CD4-positive, alpha-beta T cell (primary cell): ENCODE data around the gene OLA1. TPM values are rescaled to one million over a fixed set of nuclear protein-coding genes. Genes with fewer than 3 reads are reported as not detected.

ENCODE experiments used
- ATAC-seq: fragments of 200-7000 bp; cut with Tn5 transposase; one replicate; pipeline ENCODE4 v1.10.0; 2022; ENCODE audit warnings: mild to moderate bottlenecking; ENCODE audit not compliant: poor library complexity
- CTCF ChIA-PET: fragments of 350-600 bp; sonication (Branson Sonifier 250); formaldehyde crosslinking; loops from one replicate; lab custom pipeline; 2021; ENCODE audit warnings: antibody characterized with exemption, inconsistent platforms; lab: Charles Lee
- POLR2A ChIA-PET: fragments of 350-600 bp; sonication (Branson Sonifier 250); formaldehyde crosslinking; loops from one replicate; lab custom pipeline; 2021; ENCODE audit warnings: antibody characterized with exemption, inconsistent platforms; lab: Charles Lee
- DNase-seq, 14 experiments: peaks; one replicate each; pipeline ENCODE4 v3.0.0-alpha.2; 2013 to 2020; ENCODE audit warnings: mixed read lengths in 2 of 14
- H3K27ac ChIP-seq, 2 donors: one replicate each; pipeline versions ENCODE4 v1.5.1 to v1.7.0; 2013; ENCODE audit warnings: low read length in 2 of 2, low read depth in 1 of 2, mild to moderate bottlenecking in 1 of 2
- H3K27me3 ChIP-seq, 2 experiments: 1 replicate in 1 of 2; 2 replicates in 1 of 2; pipeline versions ENCODE4 v1.6.1 to v1.7.0; 2013; ENCODE audit warnings: low read length in 2 of 2, control low read depth in 1 of 2, mild to moderate bottlenecking in 1 of 2, moderate library complexity in 1 of 2; ENCODE audit not compliant: insufficient read depth in 2 of 2, control insufficient read depth in 1 of 2
- H3K36me3 ChIP-seq: one replicate; pipeline ENCODE4 v1.6.1; 2013; ENCODE audit warnings: low read length, control low read depth; ENCODE audit not compliant: insufficient read depth
- H3K4me1 ChIP-seq: one replicate; pipeline ENCODE4 v1.6.1; 2013; ENCODE audit warnings: low read length, control low read depth; ENCODE audit not compliant: insufficient read depth
- H3K4me3 ChIP-seq: one replicate; pipeline ENCODE4 v1.5.1; 2013; ENCODE audit warnings: mild to moderate bottlenecking, low read length, moderate library complexity
- H3K9me3 ChIP-seq, 2 experiments: 1 replicate in 1 of 2; 2 replicates in 1 of 2; pipeline versions ENCODE4 v1.6.1 to v1.7.0; 2013; ENCODE audit warnings: low read length in 2 of 2, mild to moderate bottlenecking in 2 of 2, control low read depth in 1 of 2, moderate library complexity in 1 of 2; ENCODE audit not compliant: control insufficient read depth in 1 of 2, insufficient read depth in 1 of 2
- H3K27ac Mint-ChIP-seq: one replicate; pipeline ENCODE4 v1.8.0; 2020; ENCODE audit warnings: mixed read lengths
- H3K27me3 Mint-ChIP-seq: one replicate; pipeline ENCODE4 v1.8.0; 2021; ENCODE audit warnings: mixed read lengths
- H3K36me3 Mint-ChIP-seq: one replicate; pipeline ENCODE4 v1.8.0; 2021; ENCODE audit warnings: low read depth, mixed read lengths
- H3K4me1 Mint-ChIP-seq: one replicate; pipeline ENCODE4 v1.8.0; 2021; ENCODE audit warnings: low read depth, mixed read lengths
- H3K4me3 Mint-ChIP-seq: one replicate; pipeline ENCODE4 v1.8.0; 2020; ENCODE audit warnings: mild to moderate bottlenecking, mixed read lengths
- H3K9me3 Mint-ChIP-seq: one replicate; pipeline ENCODE4 v1.8.0; 2020; ENCODE audit warnings: mixed read lengths
- intact Hi-C, 2 experiments: fragments of 100-400 bp; cut with DNase I in 1 of 2; cut with micrococcal nuclease in 1 of 2; formaldehyde crosslinking; loops; one replicate each; pipeline versions ENCODE4 v1.15.1 to v1.9.0; 2023 to 2025; cut with DNase I, micrococcal nuclease
- total RNA-seq, 174 experiments: library from RNA in 2 of 174; stranded (reverse) in 2 of 174; gene quantifications; one replicate each; pipeline ENCODE4 v1.2.3 and lab custom pipeline; 2021 to 2026
- TF ChIP-seq, protein P1 (sequence below): fragments of 200-600 bp; IDR thresholded peaks from one replicate; pipeline ENCODE4 v1.8.0; 2022; ENCODE audit warnings: antibody characterized with exemption, mild to moderate bottlenecking

The OLA1 gene
- total RNA-seq, 2 experiments from 2014 or later: 38.1 to 40.5 TPM

DNA sequence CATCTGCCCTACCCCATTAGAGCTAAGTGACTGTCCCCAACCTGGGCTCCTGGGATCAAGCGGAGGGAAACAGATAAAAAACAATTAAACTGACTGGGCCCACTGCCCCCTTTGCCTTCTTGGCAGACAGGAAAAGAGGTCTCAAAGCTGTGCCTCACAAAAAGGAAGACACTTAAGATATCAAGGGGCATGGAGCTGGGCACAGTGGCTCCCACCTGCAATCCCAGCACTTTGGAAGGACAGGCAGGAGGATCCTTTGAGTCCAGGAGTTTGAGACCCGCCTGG, 208.0 kb downstream of the OLA1 start:
- POLR2A ChIA-PET: interaction anchor here (0.9 kb wide), 1 partner anchor 77 kb away, joined by 3 read pairs; no protein-coding TSS in a partner anchor
- no peaks in the 10 kb centered on the region for H3K27me3 ChIP-seq
- no peaks in the 10 kb centered on the region for H3K36me3 Mint-ChIP-seq
- no peaks in the 10 kb centered on the region for H3K9me3 Mint-ChIP-seq
- TF ChIP-seq, protein P1, sequence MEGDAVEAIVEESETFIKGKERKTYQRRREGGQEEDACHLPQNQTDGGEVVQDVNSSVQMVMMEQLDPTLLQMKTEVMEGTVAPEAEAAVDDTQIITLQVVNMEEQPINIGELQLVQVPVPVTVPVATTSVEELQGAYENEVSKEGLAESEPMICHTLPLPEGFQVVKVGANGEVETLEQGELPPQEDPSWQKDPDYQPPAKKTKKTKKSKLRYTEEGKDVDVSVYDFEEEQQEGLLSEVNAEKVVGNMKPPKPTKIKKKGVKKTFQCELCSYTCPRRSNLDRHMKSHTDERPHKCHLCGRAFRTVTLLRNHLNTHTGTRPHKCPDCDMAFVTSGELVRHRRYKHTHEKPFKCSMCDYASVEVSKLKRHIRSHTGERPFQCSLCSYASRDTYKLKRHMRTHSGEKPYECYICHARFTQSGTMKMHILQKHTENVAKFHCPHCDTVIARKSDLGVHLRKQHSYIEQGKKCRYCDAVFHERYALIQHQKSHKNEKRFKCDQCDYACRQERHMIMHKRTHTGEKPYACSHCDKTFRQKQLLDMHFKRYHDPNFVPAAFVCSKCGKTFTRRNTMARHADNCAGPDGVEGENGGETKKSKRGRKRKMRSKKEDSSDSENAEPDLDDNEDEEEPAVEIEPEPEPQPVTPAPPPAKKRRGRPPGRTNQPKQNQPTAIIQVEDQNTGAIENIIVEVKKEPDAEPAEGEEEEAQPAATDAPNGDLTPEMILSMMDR: no peak
- H3K27me3 Mint-ChIP-seq: peaks cover 6% of the 10 kb centered on the region
- DNase-seq: peak in 1 of 14 experiments; percentile 10
- ATAC-seq: no peak
- peak overlapping the region; percentile 79 for H3K27ac Mint-ChIP-seq
- H3K4me1 ChIP-seq: peaks cover 9% of the 10 kb centered on the region
- no peak overlapping the region for H3K4me3 Mint-ChIP-seq
- CTCF ChIA-PET: interaction anchor here (0.8 kb wide), 1 partner anchor 166 kb away, joined by 3 read pairs; no protein-coding TSS in a partner anchor
- H3K4me3 ChIP-seq: no peak overlapping the region
- H3K36me3 ChIP-seq: no peaks in the 10 kb centered on the region
- no peaks in the 10 kb centered on the region for H3K9me3 ChIP-seq
- no peak overlapping the region for H3K27ac ChIP-seq
- H3K4me1 Mint-ChIP-seq: peaks cover 9% of the 10 kb centered on the region
- intact Hi-C loops: loop anchor here (1.0 to 10.0 kb wide), 4 partner anchors 77 to 638 kb away; no protein-coding TSS in a partner anchor

DNA sequence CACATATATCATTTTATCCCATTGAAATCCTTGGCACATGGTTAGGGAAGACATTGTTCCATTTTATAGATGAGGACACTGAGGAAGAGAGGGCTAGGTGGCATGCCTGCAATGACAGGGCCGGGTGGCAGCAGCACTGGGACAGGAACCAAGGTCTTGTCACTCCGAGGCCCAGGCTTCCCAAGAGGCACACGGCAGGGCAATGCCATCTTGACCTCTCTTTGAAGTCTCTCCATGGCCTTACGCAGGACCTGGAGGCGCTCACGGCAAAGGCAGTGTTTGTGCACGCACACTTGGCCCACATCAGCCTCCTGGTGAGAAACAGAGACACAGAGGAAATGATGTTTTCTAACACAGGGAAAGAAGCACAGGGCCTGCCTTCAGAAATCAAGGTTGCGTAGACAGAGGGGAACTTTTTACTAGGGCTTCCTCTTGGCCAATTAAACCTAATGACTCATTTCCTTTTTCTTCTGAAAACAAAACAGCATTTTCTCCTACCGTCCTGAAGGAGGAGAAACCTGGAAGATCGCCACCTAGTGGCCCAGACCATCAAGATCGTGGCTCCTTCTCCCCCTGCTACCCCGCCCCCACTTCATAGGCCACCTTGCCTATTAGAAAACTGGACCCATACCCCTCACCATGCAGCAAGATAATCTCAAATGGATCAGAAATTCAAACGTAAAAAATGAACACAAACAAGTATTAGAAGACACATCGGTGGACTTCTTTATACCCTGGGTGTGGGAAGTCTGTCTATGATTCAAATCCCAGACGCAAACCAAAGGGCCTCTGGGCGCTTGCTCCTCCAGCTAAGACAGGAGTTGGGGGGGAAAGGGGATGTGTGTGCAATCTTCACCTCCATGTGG, 208.5 kb downstream of the OLA1 start:
- CTCF ChIA-PET: interaction anchor here (0.8 kb wide), 1 partner anchor 165 kb away, joined by 3 read pairs; no protein-coding TSS in a partner anchor

DNA sequence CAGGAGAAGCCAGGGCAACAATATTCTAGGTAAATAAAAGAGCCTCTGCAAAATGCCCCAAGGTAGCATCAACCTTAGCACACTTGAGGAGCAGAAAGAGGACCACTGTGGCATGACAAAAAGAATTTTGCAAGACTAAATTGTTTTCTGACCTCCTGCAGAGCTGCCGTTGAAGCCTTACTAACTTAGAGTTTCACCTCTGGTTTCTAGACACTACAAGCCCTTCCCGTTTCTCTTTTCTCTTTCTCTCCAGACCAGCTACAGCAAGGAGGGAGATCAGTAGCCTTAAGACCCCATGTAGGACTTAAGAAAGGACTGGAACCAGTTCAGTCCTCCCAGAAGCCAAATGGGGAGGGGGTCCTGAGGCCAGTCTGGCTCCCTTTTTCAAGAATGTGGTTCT, 209.9 kb downstream of the OLA1 start:
- Mint-ChIP-seq H3K9me3 (no peaks in the 10 kb centered on the region), H3K4me3 (no peak overlapping the region), H3K36me3 (no peaks in the 10 kb centered on the region), H3K4me1 (peaks cover 9% of the 10 kb centered on the region), H3K27me3 (peaks cover 6% of the 10 kb centered on the region), H3K27ac (peak overlapping the region; percentile 45)
- peaks cover 9% of the 10 kb centered on the region for H3K4me1 ChIP-seq
- TF ChIP-seq, protein P1: no peak
- intact Hi-C loops: loop anchor here in 1 of 2 experiments (5.0 to 10.0 kb wide), 2 partner anchors 71 to 284 kb away; partner anchors contain the start of gene SP3
- no peak for DNase-seq
- H3K9me3 ChIP-seq: no peaks in the 10 kb centered on the region
- no peak overlapping the region for H3K4me3 ChIP-seq
- CTCF ChIA-PET: interaction anchor here (0.7 kb wide), 1 partner anchor 1752 kb away, joined by 3 read pairs; no protein-coding TSS in a partner anchor
- H3K27me3 ChIP-seq: no peaks in the 10 kb centered on the region
- no peak overlapping the region for H3K27ac ChIP-seq
- H3K36me3 ChIP-seq: no peaks in the 10 kb centered on the region
- no peak for ATAC-seq
- POLR2A ChIA-PET: interaction anchor here (1.3 kb wide), 1 partner anchor 73 kb away, joined by 4 read pairs; no protein-coding TSS in a partner anchor

More for the DNA sequence above, 208.5 kb downstream of the OLA1 start:
- Histone ChIP-seq H3K4me3 (peak overlapping the region; percentile 44), H3K9me3 (no peaks in the 10 kb centered on the region), H3K36me3 (no peaks in the 10 kb centered on the region), H3K27me3 (no peaks in the 10 kb centered on the region), H3K4me1 (peaks cover 9% of the 10 kb centered on the region), H3K27ac (peak overlapping the region; percentile 76 to 78)
- POLR2A ChIA-PET: interaction anchor here (0.9 to 1.3 kb wide), 2 partner anchors 74 to 77 kb away, joined by 3 to 4 read pairs; no protein-coding TSS in a partner anchor
- peak; percentile 65 to 93 (median 78) for DNase-seq
- TF ChIP-seq, protein P1: peak; percentile 82
- Mint-ChIP-seq H3K27me3 (peaks cover 6% of the 10 kb centered on the region), H3K36me3 (no peaks in the 10 kb centered on the region), H3K4me1 (peaks cover 9% of the 10 kb centered on the region), H3K4me3 (peak overlapping the region; percentile 49), H3K27ac (peak overlapping the region; percentile 79), H3K9me3 (no peaks in the 10 kb centered on the region)
- intact Hi-C loops: loop anchor here (1.0 to 10.0 kb wide), 6 partner anchors 72 to 637 kb away; partner anchors contain the start of gene SP3 (in 1 of the 2)
- peak; percentile 95 for ATAC-seq
